HT1080 (cell line): Measurements from ENCODE around the gene ACAA1. TPM values are rescaled to one million over a fixed set of nuclear protein-coding genes. Genes with fewer than 3 reads are reported as not detected.
"Not testable (repeated sequence)": the region's sequence is repeated elsewhere in the genome, so short reads cannot be mapped to it uniquely, and the experiment has no call there.

Source experiments
- DNase-seq: peaks from one replicate; pipeline ENCODE4 v3.0.0-alpha.2; 2015; ENCODE audit warnings: low read depth
- total RNA-seq: library from RNA; depleted of rRNA; stranded (reverse); fragments of >200 nt; shearing (Covaris generic); gene quantifications from 2 replicates; pipeline ENCODE4 v1.2.3, GENCODE V29; 2014

Gene ACAA1
- total RNA-seq, 1 experiment from 2014 or later: 14.2 TPM

- DNase-seq: no peak
These were observed 542 bp downstream of the ACAA1 start for GRCh38 chr3:38136393-38136776.

- DNase-seq: not testable (repeated sequence)
These were observed 1.2 kb downstream of the ACAA1 start for GRCh38 chr3:38135621-38136277.

- DNase-seq: not testable (repeated sequence)
These were observed 2.3 kb downstream of the ACAA1 start for GRCh38 chr3:38134517-38135143.

GRCh38 chr3:38133557-38134405 lies 3.1 kb downstream of the ACAA1 start:
- no peak for DNase-seq

GRCh38 chr3:38133209-38133556 lies 3.7 kb downstream of the ACAA1 start:
- no peak for DNase-seq

- DNase-seq: no peak
These were observed 5.1 kb downstream of the ACAA1 start for GRCh38 chr3:38131621-38132369.

- DNase-seq: no peak
These were observed 6.3 kb downstream of the ACAA1 start for GRCh38 chr3:38130631-38131065.

GRCh38 chr3:38129058-38129457 lies 7.9 kb downstream of the ACAA1 start:
- DNase-seq: no peak

GRCh38 chr3:38128303-38128655 lies 8.6 kb downstream of the ACAA1 start:
- DNase-seq: no peak

- DNase-seq: peak; percentile 42
These were observed 9.2 kb downstream of the ACAA1 start for GRCh38 chr3:38127611-38128302.

GRCh38 chr3:38126121-38126892 lies 10.6 kb downstream of the ACAA1 start:
- DNase-seq: no peak

- no peak for DNase-seq
These were observed 11.4 kb downstream of the ACAA1 start for GRCh38 chr3:38125305-38126120.

GRCh38 chr3:38124324-38125122 lies 12.4 kb downstream of the ACAA1 start:
- DNase-seq: no peak

- DNase-seq: no peak
These were observed 14.1 kb downstream of the ACAA1 start for GRCh38 chr3:38122712-38123290.

GRCh38 chr3:38121832-38122461 lies 15.0 kb downstream of the ACAA1 start:
- no peak for DNase-seq

- no peak for DNase-seq
These were observed 15.5 kb downstream of the ACAA1 start for GRCh38 chr3:38121451-38121831.

GRCh38 chr3:38120693-38121450 lies 16.1 kb downstream of the ACAA1 start:
- DNase-seq: no peak
